Fibroblast of lung (primary cell): Measurements from ENCODE around the gene MYH10. TPM values are rescaled to one million over a fixed set of nuclear protein-coding genes. Genes with fewer than 3 reads are reported as not detected.

Experiments used
- DNase-seq, 2 donors: peaks; one replicate each; pipeline versions ENCODE4 v3.0.0 to v3.0.0-alpha.2; 2010; ENCODE audit warnings: low read depth in 2 of 2
- H2AFZ ChIP-seq: 2 replicates; pipeline ENCODE4 v1.5.1; 2012; ENCODE audit warnings: low read length, control low read depth, inconsistent platforms
- H3K27ac ChIP-seq: 2 replicates; pipeline ENCODE4 v1.5.1; 2011; ENCODE audit warnings: low read length, control low read depth; ENCODE audit not compliant: insufficient read depth
- H3K27me3 ChIP-seq: 2 replicates; pipeline ENCODE4 v1.5.1; 2011; ENCODE audit warnings: mild to moderate bottlenecking, low read length; ENCODE audit not compliant: control insufficient read depth, insufficient read depth
- H3K36me3 ChIP-seq: 2 replicates; pipeline ENCODE4 v1.5.1; 2011; ENCODE audit warnings: low read length; ENCODE audit not compliant: control insufficient read depth, insufficient read depth
- H3K4me1 ChIP-seq: 2 replicates; pipeline ENCODE4 v1.5.1; 2011; ENCODE audit warnings: low read length; ENCODE audit not compliant: control insufficient read depth, insufficient read depth; ENCODE audit errors: extremely low read depth
- H3K4me2 ChIP-seq: 2 replicates; pipeline ENCODE4 v1.5.1; 2011; ENCODE audit warnings: low read length, control low read depth; ENCODE audit not compliant: insufficient read depth; ENCODE audit errors: extremely low read depth
- H3K4me3 ChIP-seq, 4 experiments: fragments of 200-600 bp in 1 of 4; sonication (generic) in 1 of 4; replicated peaks in 1 of 4; 2 replicates each; pipeline ENCODE4 v1.5.1; 2011 to 2016; ENCODE audit warnings: low read length in 4 of 4, low read depth in 3 of 4, mild to moderate bottlenecking in 3 of 4, control low read depth in 2 of 4, inconsistent platforms in 1 of 4, mixed read lengths in 1 of 4; ENCODE audit not compliant: insufficient read depth in 1 of 4; ENCODE audit errors: control extremely low read depth in 1 of 4
- H3K79me2 ChIP-seq: 2 replicates; pipeline ENCODE4 v1.5.1; 2012; ENCODE audit warnings: mild to moderate bottlenecking, low read length, inconsistent platforms; ENCODE audit not compliant: control insufficient read depth, insufficient read depth
- H3K9ac ChIP-seq: 2 replicates; pipeline ENCODE4 v1.5.1; 2011; ENCODE audit warnings: mild to moderate bottlenecking, low read length, control low read depth; ENCODE audit not compliant: insufficient read depth
- H3K9me3 ChIP-seq: 2 replicates; pipeline ENCODE4 v1.5.1; 2012; ENCODE audit warnings: low read depth, low read length; ENCODE audit not compliant: control insufficient read depth, insufficient read depth
- H4K20me1 ChIP-seq: 2 replicates; pipeline ENCODE4 v1.5.1; 2011; ENCODE audit warnings: low read length; ENCODE audit not compliant: control insufficient read depth, insufficient read depth; ENCODE audit errors: extremely low read depth
- EZH2 ChIP-seq: IDR thresholded peaks from 2 replicates; pipeline ENCODE4 v1.5.1; 2012; ENCODE audit warnings: low read length, control low read depth, mild to moderate bottlenecking; ENCODE audit errors: missing control alignments
- polyA plus RNA-seq, 2 donors: library from polyadenylated mRNA; depleted of rRNA in 1 of 2; stranded (reverse) in 1 of 2; unstranded in 1 of 2; fragments of >200 nt; gene quantifications; 2 replicates each; pipeline ENCODE4 v1.2.1, GENCODE V29; 2011 to 2012; ENCODE audit warnings: missing spikeins in 1 of 2
- total RNA-seq: library from RNA; depleted of rRNA; stranded (reverse); fragments of >200 nt; gene quantifications from 2 replicates; pipeline ENCODE4 v1.2.1, GENCODE V29; 2014
- TF ChIP-seq, protein P1 (sequence below), 2 donors: IDR thresholded peaks in 1 of 2; conservative IDR thresholded peaks in 1 of 2; 1 replicate in 1 of 2; 2 replicates in 1 of 2; pipeline ENCODE4 v1.5.1; 2011 to 2012; ENCODE audit warnings: low read length in 2 of 2, control low read depth in 1 of 2, inconsistent platforms in 1 of 2, low read depth in 1 of 2, mild to moderate bottlenecking in 1 of 2

Gene MYH10
- total and polyA plus RNA-seq, 2 donors (not counting 1 experiment from before 2014, with no cell fraction given) = 54.6 to 104 TPM

DNA sequence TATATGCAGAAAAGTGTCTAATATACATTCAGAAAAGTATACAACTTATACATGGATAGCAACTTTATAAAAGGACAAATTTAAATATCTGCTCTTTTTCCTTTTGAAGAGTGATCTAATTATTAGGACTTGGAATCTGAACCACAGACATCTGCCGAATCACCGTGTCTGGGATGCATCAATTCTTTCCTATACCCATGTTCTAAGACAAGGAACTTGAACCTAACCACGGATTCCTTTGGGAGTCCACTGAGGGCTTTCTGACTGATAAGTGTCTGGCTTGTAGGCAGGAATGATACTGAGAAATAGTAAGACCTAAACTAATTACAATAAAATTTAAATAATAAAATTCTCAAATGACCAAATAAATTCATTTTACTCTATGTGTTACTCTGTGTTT lies 140.7 kb downstream of the MYH10 start:
- H3K4me1 ChIP-seq = peaks cover 3% of the 10 kb centered on the region
- no peaks in the 10 kb centered on the region for H4K20me1 ChIP-seq
- no peaks in the 10 kb centered on the region for H3K79me2 ChIP-seq
- no peak overlapping the region for H3K9ac ChIP-seq
- H3K36me3 ChIP-seq = peaks cover 12% of the 10 kb centered on the region
- no peaks in the 10 kb centered on the region for H3K9me3 ChIP-seq
- H3K27me3 ChIP-seq = no peaks in the 10 kb centered on the region
- no peak overlapping the region for H2AFZ ChIP-seq
- no peak overlapping the region for H3K4me2 ChIP-seq
- no peak overlapping the region for H3K4me3 ChIP-seq
- DNase-seq = peak in 1 of 2 donors; percentile 52
- H3K27ac ChIP-seq = no peak overlapping the region
- TF ChIP-seq EZH2 = no peak
- TF ChIP-seq, protein P1, sequence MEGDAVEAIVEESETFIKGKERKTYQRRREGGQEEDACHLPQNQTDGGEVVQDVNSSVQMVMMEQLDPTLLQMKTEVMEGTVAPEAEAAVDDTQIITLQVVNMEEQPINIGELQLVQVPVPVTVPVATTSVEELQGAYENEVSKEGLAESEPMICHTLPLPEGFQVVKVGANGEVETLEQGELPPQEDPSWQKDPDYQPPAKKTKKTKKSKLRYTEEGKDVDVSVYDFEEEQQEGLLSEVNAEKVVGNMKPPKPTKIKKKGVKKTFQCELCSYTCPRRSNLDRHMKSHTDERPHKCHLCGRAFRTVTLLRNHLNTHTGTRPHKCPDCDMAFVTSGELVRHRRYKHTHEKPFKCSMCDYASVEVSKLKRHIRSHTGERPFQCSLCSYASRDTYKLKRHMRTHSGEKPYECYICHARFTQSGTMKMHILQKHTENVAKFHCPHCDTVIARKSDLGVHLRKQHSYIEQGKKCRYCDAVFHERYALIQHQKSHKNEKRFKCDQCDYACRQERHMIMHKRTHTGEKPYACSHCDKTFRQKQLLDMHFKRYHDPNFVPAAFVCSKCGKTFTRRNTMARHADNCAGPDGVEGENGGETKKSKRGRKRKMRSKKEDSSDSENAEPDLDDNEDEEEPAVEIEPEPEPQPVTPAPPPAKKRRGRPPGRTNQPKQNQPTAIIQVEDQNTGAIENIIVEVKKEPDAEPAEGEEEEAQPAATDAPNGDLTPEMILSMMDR (conservative IDR thresholded peaks at IDR 0.05 in 1 of 2, IDR thresholded peaks at IDR 0.05 in 1 of 2; ENCODE audit: low read depth in 1 of 2, low read length in 2 of 2) = no peak

DNA sequence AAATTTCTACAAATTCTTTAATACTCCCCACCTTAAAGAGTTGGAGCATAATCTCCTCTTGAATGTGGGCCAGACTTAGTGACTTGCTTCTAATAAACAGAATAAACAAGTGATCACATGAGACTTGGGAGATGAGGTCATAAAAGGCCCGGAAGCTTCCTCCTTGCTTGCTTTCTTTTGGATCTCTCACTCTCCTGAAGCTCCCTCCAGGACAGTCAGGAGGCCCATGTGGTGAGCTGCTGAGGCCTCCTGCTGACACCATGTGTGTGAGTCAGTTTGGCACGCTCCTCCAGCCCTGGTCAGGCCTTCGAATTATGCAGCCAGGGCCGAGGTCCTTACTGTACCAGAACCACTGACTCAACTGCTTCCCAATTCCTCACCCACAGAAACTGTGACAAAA lies 141.6 kb downstream of the MYH10 start:
- H3K27ac ChIP-seq = peak overlapping the region; percentile 75
- H3K27me3 ChIP-seq = no peaks in the 10 kb centered on the region
- DNase-seq = peak; percentile 93 to 98
- H3K36me3 ChIP-seq = peaks cover 12% of the 10 kb centered on the region
- H3K4me3 ChIP-seq = no peak overlapping the region
- TF ChIP-seq, protein P1 (conservative IDR thresholded peaks at IDR 0.05 in 1 of 2, IDR thresholded peaks at IDR 0.05 in 1 of 2; ENCODE audit: low read depth in 1 of 2, low read length in 2 of 2) = peak; percentile 9 to 10
- no peak for TF ChIP-seq EZH2
- no peak overlapping the region for H3K4me2 ChIP-seq
- no peaks in the 10 kb centered on the region for H3K79me2 ChIP-seq
- no peaks in the 10 kb centered on the region for H4K20me1 ChIP-seq
- H2AFZ ChIP-seq = no peak overlapping the region
- H3K9me3 ChIP-seq = no peaks in the 10 kb centered on the region
- peaks cover 3% of the 10 kb centered on the region for H3K4me1 ChIP-seq
- H3K9ac ChIP-seq = no peak overlapping the region

DNA sequence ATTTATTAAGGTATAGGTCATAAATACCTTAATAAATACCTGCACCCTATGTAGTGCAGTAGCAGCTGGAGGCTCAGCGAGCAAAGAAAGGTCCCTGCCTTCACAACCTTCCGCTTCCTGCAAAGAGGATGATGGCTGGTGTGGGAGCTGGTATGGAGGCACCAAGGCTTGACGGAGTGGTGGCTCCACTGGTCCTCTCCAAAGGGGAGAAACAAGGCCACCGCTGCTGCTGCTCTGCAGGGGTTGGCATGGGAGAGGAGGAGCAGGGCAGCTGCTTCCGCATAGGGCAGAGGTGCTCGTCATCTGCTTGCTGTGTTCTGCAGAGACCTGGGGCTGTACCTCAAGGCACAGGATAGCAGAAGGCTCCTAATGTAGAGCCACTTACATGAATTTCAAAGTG lies 142.0 kb downstream of the MYH10 start:
- no peak overlapping the region for H3K9ac ChIP-seq
- TF ChIP-seq EZH2 = no peak
- TF ChIP-seq, protein P1 (conservative IDR thresholded peaks at IDR 0.05 in 1 of 2, IDR thresholded peaks at IDR 0.05 in 1 of 2; ENCODE audit: low read depth in 1 of 2, low read length in 2 of 2) = no peak
- no peak for DNase-seq

More for the DNA sequence above, 142.0 kb downstream of the MYH10 start:
- no peaks in the 10 kb centered on the region for H4K20me1 ChIP-seq
- H3K4me1 ChIP-seq = peaks cover 3% of the 10 kb centered on the region
- H3K79me2 ChIP-seq = no peaks in the 10 kb centered on the region
- H3K9me3 ChIP-seq = no peaks in the 10 kb centered on the region
- no peak overlapping the region for H2AFZ ChIP-seq
- H3K4me2 ChIP-seq = no peak overlapping the region
- H3K36me3 ChIP-seq = peaks cover 12% of the 10 kb centered on the region
- no peak overlapping the region for H3K4me3 ChIP-seq
- H3K27ac ChIP-seq = peak overlapping the region; percentile 75
- H3K27me3 ChIP-seq = no peaks in the 10 kb centered on the region
